ENCODE data around the gene OTX2. TPM values are rescaled to one million over a fixed set of nuclear protein-coding genes. Genes with fewer than 3 reads are reported as not detected.

Gene OTX2
- total RNA-seq, 1 experiment from 2014 or later = not detected

GRCh38 chr14:56787530-56787929 is 22.7 kb downstream of the OTX2 start:
- no peak overlapping the region for H2AFZ ChIP-seq (ENCODE audit: low read depth, low read length, poor library complexity, severe bottlenecking)
- no peaks in the 10 kb centered on the region for H3K79me2 ChIP-seq (ENCODE audit: insufficient read depth, low read length)
- H3K4me2 ChIP-seq (ENCODE audit: low read length) = no peak overlapping the region
- DNase-seq (ENCODE audit: low read depth, low spot score) = no peak
- H3K9ac ChIP-seq (ENCODE audit: low read length) = no peak overlapping the region
- H3K36me3 ChIP-seq (ENCODE audit: control insufficient read depth in 1 of 2, insufficient read depth in 2 of 2, low read length in 2 of 2) = no peaks in the 10 kb centered on the region
- intact Hi-C loops (cut with micrococcal nuclease) = no loop called here
- no TSS peak for BruUV-seq (replicated peaks)
- ChIA-PET RAD21 (ENCODE audit: low non-redundant PET in 1 of 2, low total read pairs in 2 of 2, uncharacterized antibody in 2 of 2, unreplicated experiment in 2 of 2) (no interaction called here), POLR2A (no interaction called here), CTCF (no interaction called here)
- no peak overlapping the region for H3K27ac ChIP-seq (ENCODE audit: low read depth, low read length)
- H3K4me1 ChIP-seq (ENCODE audit: control insufficient read depth in 1 of 2, insufficient read depth in 2 of 2, low read length in 2 of 2) = no peaks in the 10 kb centered on the region
- TF ChIP-seq POLR2A (IDR thresholded peaks at IDR 0.05; ENCODE audit: borderline replicate concordance, extremely low read depth, insufficient read depth, insufficient read length) (no peak), CBX3 (IDR thresholded peaks at IDR 0.05; ENCODE audit: low read depth) (no peak), REST (IDR thresholded peaks at IDR 0.05; ENCODE audit: low read depth) (peak; percentile 36), ZBTB33 (IDR thresholded peaks at IDR 0.05; ENCODE audit: extremely low read depth, insufficient replicate concordance, low read length) (no peak), YY1 (IDR thresholded peaks at IDR 0.05; ENCODE audit: extremely low read depth, insufficient replicate concordance, low read depth, low read length) (no peak), CEBPB (IDR thresholded peaks at IDR 0.05; ENCODE audit: low read depth) (no peak), SIN3A (IDR thresholded peaks at IDR 0.05; ENCODE audit: low read depth) (no peak)
- H3K4me3 ChIP-seq (replicated peaks in 1 of 2; ENCODE audit: low read depth in 1 of 2, low read length in 2 of 2) = no peak overlapping the region
- no peaks in the 10 kb centered on the region for H4K20me1 ChIP-seq (ENCODE audit: insufficient read depth)
- H3K9me3 ChIP-seq (ENCODE audit: control insufficient read depth in 1 of 2, insufficient read depth in 1 of 2, low read depth in 1 of 2, low read length in 2 of 2) = no peaks in the 10 kb centered on the region
- no peak for ATAC-seq
- H3K9me2 ChIP-seq (ENCODE audit: insufficient read depth) = no peaks in the 10 kb centered on the region
- peaks cover 21% of the 10 kb centered on the region for H3K27me3 ChIP-seq (ENCODE audit: insufficient read depth, low read length)
